GM19025 (cell line): ENCODE results near the gene CAND1.
A peak's percentile ranks its signal among the peaks of the same experiment; 100 is the strongest.

Experiments
- ATAC-seq: cut with Tn5 transposase; IDR thresholded peaks from one replicate; pipeline ENCODE4 v1.9.1; 2021; ENCODE audit warnings: mild to moderate bottlenecking, low read depth, moderate library complexity; ENCODE audit not compliant: unreplicated experiment

The CAND1 gene

GRCh38 chr12:67268896-67269632 is at the start of gene CAND1:
CAND1 (plus strand) TSS chr12:67269358; CDS start chr12:67269718, 360 bp downstream.
- peak; percentile 66 for ATAC-seq

- ATAC-seq: no peak
Observed at GRCh38 chr12:67220065-67220464, 49.1 kb upstream of the CAND1 start.

GRCh38 chr12:67222302-67222701 is 46.9 kb upstream of the CAND1 start:
- no peak for ATAC-seq

- ATAC-seq: no peak
Observed at GRCh38 chr12:67223225-67223624, 45.9 kb upstream of the CAND1 start.

- no peak for ATAC-seq
Observed at GRCh38 chr12:67237231-67237630, 31.9 kb upstream of the CAND1 start.

- ATAC-seq: no peak
Observed at GRCh38 chr12:67239061-67239460, 30.1 kb upstream of the CAND1 start.

DNA sequence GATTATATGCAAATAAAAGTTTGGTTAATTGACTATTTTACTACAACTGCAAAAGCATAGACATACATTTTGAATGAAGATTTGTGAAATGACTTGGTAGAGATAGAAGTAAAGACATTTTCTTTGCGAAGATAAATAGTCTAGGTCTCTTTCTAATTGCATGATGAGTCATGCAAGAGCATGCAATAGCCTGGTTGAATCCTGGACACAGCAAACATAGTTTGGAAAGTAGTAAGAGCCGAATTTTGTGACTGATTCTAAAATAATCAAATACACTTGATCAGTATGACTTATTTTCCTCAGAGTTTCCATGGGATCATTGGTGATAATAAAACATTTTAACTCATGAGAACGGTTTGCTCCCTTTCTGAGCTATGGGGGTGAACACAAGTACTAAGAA is 27.7 kb upstream of the CAND1 start:
- no peak for ATAC-seq

GRCh38 chr12:67243260-67243659 is 25.9 kb upstream of the CAND1 start:
- ATAC-seq: no peak

DNA sequence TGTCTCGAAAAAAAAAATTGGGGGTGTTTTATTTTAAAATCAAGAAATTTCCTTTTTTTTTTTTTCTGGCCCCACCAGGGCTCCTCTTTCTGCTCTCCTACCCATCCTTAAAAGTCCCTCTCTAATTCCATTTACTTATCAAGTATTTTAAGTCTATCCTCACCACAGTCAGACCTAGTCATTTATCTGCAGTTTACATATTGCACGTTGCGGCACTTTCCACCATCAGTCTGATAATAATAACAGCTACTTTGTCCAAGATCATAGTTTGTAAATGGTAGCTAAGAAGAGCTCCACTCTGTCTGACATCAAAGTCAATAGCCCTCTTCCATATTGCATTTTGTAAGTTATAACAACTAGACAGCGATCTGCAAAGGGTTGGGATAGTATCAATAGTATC is 23.6 kb upstream of the CAND1 start:
- ATAC-seq: no peak

- ATAC-seq: no peak
Observed at GRCh38 chr12:67251012-67251411, 18.1 kb upstream of the CAND1 start.

- ATAC-seq: no peak
Observed at GRCh38 chr12:67254372-67255026, 14.7 kb upstream of the CAND1 start.

GRCh38 chr12:67256649-67257048 is 12.5 kb upstream of the CAND1 start:
- ATAC-seq: no peak

GRCh38 chr12:67263471-67263870 is 5.7 kb upstream of the CAND1 start:
- ATAC-seq: no peak

- peak; percentile 66 for ATAC-seq
Observed at GRCh38 chr12:67268335-67268895, 743 bp upstream of the CAND1 start.

DNA sequence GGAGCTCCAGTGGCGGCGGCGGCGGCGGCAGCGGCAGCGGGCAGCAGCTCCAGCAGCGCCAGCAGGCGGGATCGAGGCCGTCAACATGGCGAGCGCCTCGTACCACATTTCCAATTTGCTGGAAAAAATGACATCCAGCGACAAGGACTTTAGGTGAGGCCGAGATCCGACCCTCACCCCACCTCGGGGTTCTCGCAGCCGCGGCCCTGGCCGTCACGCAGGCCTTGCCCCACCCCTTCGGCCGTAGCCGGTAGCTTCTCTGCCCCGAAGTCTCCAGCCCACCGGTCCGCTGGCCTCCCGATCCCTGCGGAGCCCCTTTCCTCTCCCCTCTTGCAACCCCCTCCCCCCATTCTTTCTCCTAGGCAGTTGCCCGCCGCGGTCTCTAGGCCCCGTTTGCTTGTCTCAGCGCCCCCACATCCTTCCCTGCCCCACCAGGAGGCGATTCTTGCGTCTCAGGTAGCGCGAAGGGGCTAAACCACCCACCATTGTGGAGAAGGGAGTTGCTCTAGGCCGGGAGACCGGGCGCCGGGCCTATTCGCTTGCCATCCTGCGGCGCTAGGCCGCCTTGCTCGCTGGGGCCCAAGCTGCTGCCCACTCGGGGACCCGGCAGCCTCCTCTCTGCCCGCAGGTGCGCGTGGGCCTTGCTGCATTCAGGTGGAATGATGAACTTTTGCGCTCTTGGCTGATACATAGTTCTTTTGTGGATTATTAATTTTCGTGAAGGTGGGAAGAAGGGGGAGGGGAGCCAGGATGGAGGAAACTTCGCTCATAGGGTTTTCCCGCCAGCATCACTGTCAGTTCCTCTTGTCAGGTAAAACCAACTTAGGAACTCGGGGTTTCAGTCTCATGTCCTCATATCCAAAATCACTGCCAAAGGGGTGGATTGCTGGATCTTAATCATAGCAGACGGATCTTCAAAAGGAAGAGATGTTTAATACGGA is 745 bp downstream of the CAND1 start:
- peak; percentile 7 for ATAC-seq

DNA sequence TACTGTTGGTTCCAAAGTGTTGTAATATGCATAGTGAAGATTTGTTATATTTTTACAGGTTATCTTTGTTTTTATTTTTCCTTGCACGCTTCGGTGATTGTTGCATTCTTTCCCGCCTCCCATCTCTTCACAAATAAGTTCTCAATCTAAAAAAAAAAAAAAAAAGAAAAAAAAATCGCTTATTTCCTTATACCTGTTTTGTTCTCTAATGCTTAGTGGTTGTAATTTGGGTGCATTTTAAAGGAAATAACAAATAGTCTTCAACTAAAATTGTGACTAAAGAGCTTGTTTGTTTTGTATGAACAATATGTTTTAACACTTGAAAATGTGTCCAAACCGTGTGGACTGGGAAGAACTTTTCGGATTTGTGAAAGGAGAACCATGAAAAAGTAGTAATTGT is 1.5 kb downstream of the CAND1 start:
- ATAC-seq: no peak

- ATAC-seq: no peak
Observed at GRCh38 chr12:67271976-67272375, 2.8 kb downstream of the CAND1 start.

- ATAC-seq: no peak
Observed at GRCh38 chr12:67274186-67274585, 5.0 kb downstream of the CAND1 start.

GRCh38 chr12:67275380-67275913 is 6.3 kb downstream of the CAND1 start:
- ATAC-seq: no peak

DNA sequence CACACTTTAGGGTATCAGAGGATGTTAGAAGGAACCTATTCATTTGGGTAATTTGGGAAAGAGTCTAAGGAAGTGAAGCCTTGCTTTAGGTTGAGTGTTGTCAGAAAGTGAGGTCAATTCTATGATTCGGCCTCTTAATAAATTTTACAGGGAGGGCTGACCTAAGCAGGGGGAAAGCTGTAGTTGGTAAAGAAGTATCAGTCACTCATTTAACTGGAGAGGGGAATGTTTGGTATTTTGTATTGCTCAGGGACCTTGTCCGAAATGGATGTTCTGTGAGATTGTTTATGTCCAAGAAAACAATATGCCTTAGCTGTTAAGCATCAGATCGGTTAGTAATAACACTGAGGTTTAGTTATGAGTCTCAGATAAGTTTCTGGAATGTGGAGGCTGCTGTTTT is 7.3 kb downstream of the CAND1 start:
- ATAC-seq: no peak

DNA sequence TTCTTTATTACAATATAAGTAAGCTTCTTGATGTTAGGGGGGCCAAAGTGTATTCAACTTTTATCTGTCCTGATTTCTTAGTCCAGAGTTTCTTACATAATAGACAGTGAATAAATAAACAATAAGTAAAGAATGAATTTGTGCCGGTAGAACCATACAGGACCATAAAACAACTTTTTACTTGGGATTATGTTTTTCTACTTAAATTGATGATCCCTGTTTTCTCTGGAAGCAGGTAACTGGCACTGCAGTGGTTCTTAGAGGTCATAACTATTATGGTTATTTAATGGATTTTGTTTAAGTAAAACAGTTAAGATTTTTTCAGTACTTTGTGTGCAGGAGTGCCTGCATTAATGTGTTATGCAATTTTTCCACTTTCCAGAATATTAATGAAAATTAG is 10.5 kb downstream of the CAND1 start:
- no peak for ATAC-seq
